IMR-90 (cell line): Measurements from ENCODE around the gene DVL2.

Experiments
- BHLHE40 ChIP-seq: fragments of 150-350 bp; IDR thresholded peaks from 2 replicates; pipeline ENCODE4 v1.6.1; 2016; ENCODE audit warnings: mild to moderate bottlenecking, low read depth, low read length
- CEBPB ChIP-seq: IDR thresholded peaks from 2 replicates; pipeline ENCODE4 v1.6.1; 2012; ENCODE audit warnings: low read depth, low read length, improper control_type of control experiment
- CTCF ChIP-seq: conservative IDR thresholded peaks from 2 replicates; pipeline ENCODE4 v1.5.1; 2012; ENCODE audit warnings: mild to moderate bottlenecking, low read depth, low read length, improper control_type of control experiment
- FOS ChIP-seq: fragments of 150-350 bp; IDR thresholded peaks from 2 replicates; pipeline ENCODE4 v1.6.1; 2016; ENCODE audit warnings: low read depth, low read length
- MAFK ChIP-seq: IDR thresholded peaks from 2 replicates; pipeline ENCODE4 v1.6.1; 2012; ENCODE audit warnings: low read depth, low read length, improper control_type of control experiment
- MAZ ChIP-seq: IDR thresholded peaks from 2 replicates; pipeline ENCODE4 v1.6.1; 2012; ENCODE audit warnings: low read depth, mild to moderate bottlenecking, low read length, improper control_type of control experiment, moderate library complexity, borderline replicate concordance
- MXI1 ChIP-seq: IDR thresholded peaks from 2 replicates; pipeline ENCODE4 v1.6.1; 2012; ENCODE audit warnings: low read depth, mild to moderate bottlenecking, low read length, moderate library complexity, borderline replicate concordance
- POLR2A ChIP-seq: IDR thresholded peaks from 2 replicates; pipeline ENCODE4 v1.6.1; 2012; ENCODE audit warnings: mild to moderate bottlenecking, low read depth, low read length
- RAD21 ChIP-seq: IDR thresholded peaks from 2 replicates; pipeline ENCODE4 v1.6.1; 2012; ENCODE audit warnings: low read length, improper control_type of control experiment
- RFX5 ChIP-seq: IDR thresholded peaks from 2 replicates; pipeline ENCODE4 v1.8.0; 2012; ENCODE audit warnings: low read depth, mild to moderate bottlenecking, low read length, moderate library complexity
- SMC3 ChIP-seq: fragments of 150-350 bp; IDR thresholded peaks from 2 replicates; pipeline ENCODE4 v1.6.1; 2016; ENCODE audit warnings: low read depth, mild to moderate bottlenecking, antibody characterized with exemption, low read length, moderate library complexity
- USF2 ChIP-seq: fragments of 150-350 bp; IDR thresholded peaks from 2 replicates; pipeline ENCODE4 v1.6.1; 2017; ENCODE audit warnings: mild to moderate bottlenecking, antibody characterized with exemption, low read length, low read depth

GRCh38 chr17:7218758-7219157 is 15.6 kb downstream of the DVL2 start:
- TF ChIP-seq CTCF (no peak), USF2 (no peak), MAZ (no peak), SMC3 (no peak), MXI1 (no peak), POLR2A (no peak), RAD21 (no peak), CEBPB (no peak), BHLHE40 (no peak), RFX5 (no peak), FOS (no peak), MAFK (no peak)
